Mucosa of rectum (tissue), 2 donors: ENCODE measurements around the gene GSAP.
"Not testable (repeated sequence)": the region's sequence is repeated elsewhere in the genome, so short reads cannot be mapped to it uniquely, and the experiment has no call there.

Experiments
- H3K27ac ChIP-seq, 2 donors: one replicate each; pipeline ENCODE4 v1.7.0; 2013; ENCODE audit warnings: inconsistent platforms in 2 of 2, low read depth in 2 of 2, low read length in 2 of 2
- H3K27me3 ChIP-seq, 2 donors: one replicate each; pipeline ENCODE4 v1.7.0; 2013; ENCODE audit warnings: low read length in 2 of 2; ENCODE audit not compliant: control insufficient read depth in 2 of 2, insufficient read depth in 2 of 2
- H3K36me3 ChIP-seq, 2 donors: one replicate each; pipeline ENCODE4 v1.7.0; 2013; ENCODE audit warnings: low read length in 2 of 2; ENCODE audit not compliant: control insufficient read depth in 2 of 2, insufficient read depth in 2 of 2
- H3K4me1 ChIP-seq, 2 donors: one replicate each; pipeline ENCODE4 v1.7.0; 2013; ENCODE audit warnings: low read length in 2 of 2, mild to moderate bottlenecking in 1 of 2; ENCODE audit not compliant: control insufficient read depth in 2 of 2, insufficient read depth in 2 of 2
- H3K4me3 ChIP-seq, 2 donors: one replicate each; pipeline ENCODE4 v1.7.0; 2013; ENCODE audit warnings: low read length in 2 of 2
- H3K9ac ChIP-seq, 2 donors: one replicate each; pipeline ENCODE4 v1.7.0; 2013; ENCODE audit warnings: low read length in 2 of 2, low read depth in 1 of 2, mild to moderate bottlenecking in 1 of 2
- H3K9me3 ChIP-seq, 2 donors: one replicate each; pipeline ENCODE4 v1.7.0; 2013; ENCODE audit warnings: low read length in 2 of 2; ENCODE audit not compliant: control insufficient read depth in 2 of 2
- donor health status: healthy.
- donor health status: Normal muscosa, but diverticular disease.

GSAP gene

GRCh38 chr7:77352665-77353406 is 63.3 kb downstream of the GSAP start:
- Histone ChIP-seq H3K4me3 (no peak overlapping the region), H3K36me3 (peaks cover 0 to 5% of the 10 kb centered on the region in 2 donors), H3K27me3 (no peaks in the 10 kb centered on the region), H3K9me3 (no peaks in the 10 kb centered on the region), H3K9ac (no peak overlapping the region), H3K4me1 (no peaks in the 10 kb centered on the region), H3K27ac (no peak overlapping the region)

GRCh38 chr7:77351539-77352004 is 64.6 kb downstream of the GSAP start:
- Histone ChIP-seq H3K4me1 (no peaks in the 10 kb centered on the region), H3K9ac (no peak overlapping the region), H3K36me3 (peaks cover 0 to 5% of the 10 kb centered on the region in 2 donors), H3K27ac (peak overlapping the region in 1 of 2 donors; percentile 13), H3K27me3 (no peaks in the 10 kb centered on the region), H3K9me3 (no peaks in the 10 kb centered on the region), H3K4me3 (peak overlapping the region in 1 of 2 donors; percentile 14)

- H3K9ac ChIP-seq = no peak overlapping the region
- no peaks in the 10 kb centered on the region for H3K4me1 ChIP-seq
- no peak overlapping the region for H3K4me3 ChIP-seq
- H3K27ac ChIP-seq = no peak overlapping the region
- H3K9me3 ChIP-seq = no peaks in the 10 kb centered on the region
- no peaks in the 10 kb centered on the region for H3K27me3 ChIP-seq
- peaks cover 0 to 3% of the 10 kb centered on the region in 2 donors for H3K36me3 ChIP-seq
Measured at GRCh38 chr7:77349141-77349540, 67.0 kb downstream of the GSAP start.

GRCh38 chr7:77348371-77348813 is 67.8 kb downstream of the GSAP start:
- Histone ChIP-seq H3K27ac (no peak overlapping the region), H3K4me3 (no peak overlapping the region), H3K27me3 (no peaks in the 10 kb centered on the region), H3K9me3 (no peaks in the 10 kb centered on the region), H3K4me1 (no peaks in the 10 kb centered on the region), H3K9ac (no peak overlapping the region), H3K36me3 (no peaks in the 10 kb centered on the region)

- Histone ChIP-seq H3K27me3 (no peaks in the 10 kb centered on the region), H3K9me3 (no peaks in the 10 kb centered on the region), H3K36me3 (no peaks in the 10 kb centered on the region), H3K9ac (no peak overlapping the region), H3K27ac (no peak overlapping the region), H3K4me3 (no peak overlapping the region), H3K4me1 (no peaks in the 10 kb centered on the region)
Measured at GRCh38 chr7:77346441-77346840, 69.7 kb downstream of the GSAP start.

GRCh38 chr7:77345426-77345825 is 70.7 kb downstream of the GSAP start:
- not testable (repeated sequence) for H3K36me3 ChIP-seq, H3K27me3 ChIP-seq, H3K27ac ChIP-seq, H3K4me1 ChIP-seq, H3K9ac ChIP-seq, H3K4me3 ChIP-seq, H3K9me3 ChIP-seq

- Histone ChIP-seq H3K4me3 (no peak overlapping the region), H3K4me1 (peaks cover 10 to 13% of the 10 kb centered on the region in 2 donors), H3K9ac (no peak overlapping the region), H3K36me3 (no peaks in the 10 kb centered on the region), H3K27ac (peak overlapping the region in 1 of 2 donors; percentile 6), H3K9me3 (no peaks in the 10 kb centered on the region), H3K27me3 (no peaks in the 10 kb centered on the region)
Measured at GRCh38 chr7:77339726-77340125, 76.4 kb downstream of the GSAP start.

GRCh38 chr7:77338883-77339629 is 77.1 kb downstream of the GSAP start:
- no peak overlapping the region for H3K27ac ChIP-seq
- H3K9ac ChIP-seq = no peak overlapping the region
- H3K27me3 ChIP-seq = no peaks in the 10 kb centered on the region
- H3K4me3 ChIP-seq = no peak overlapping the region
- H3K36me3 ChIP-seq = no peaks in the 10 kb centered on the region
- H3K4me1 ChIP-seq = peaks cover 10 to 13% of the 10 kb centered on the region in 2 donors
- no peaks in the 10 kb centered on the region for H3K9me3 ChIP-seq

- Histone ChIP-seq H3K9me3 (no peaks in the 10 kb centered on the region), H3K27ac (no peak overlapping the region), H3K36me3 (no peaks in the 10 kb centered on the region), H3K4me3 (no peak overlapping the region), H3K9ac (no peak overlapping the region), H3K4me1 (peaks cover 10 to 13% of the 10 kb centered on the region in 2 donors), H3K27me3 (no peaks in the 10 kb centered on the region)
Measured at GRCh38 chr7:77338260-77338659, 77.9 kb downstream of the GSAP start.

- Histone ChIP-seq H3K27me3 (no peaks in the 10 kb centered on the region), H3K27ac (no peak overlapping the region), H3K4me1 (peaks cover 10 to 13% of the 10 kb centered on the region in 2 donors)
Measured at GRCh38 chr7:77337456-77337990, 78.6 kb downstream of the GSAP start.

More at GRCh38 chr7:77337456-77337990, 78.6 kb downstream of the GSAP start:
- Histone ChIP-seq H3K9ac (no peak overlapping the region), H3K4me3 (no peak overlapping the region), H3K9me3 (no peaks in the 10 kb centered on the region), H3K36me3 (no peaks in the 10 kb centered on the region)
